Activated CD4-positive, alpha-beta T cell treated with anti-CD3 and anti-CD28 coated beads for 36 hours (primary cell): ENCODE measurements around the gene REPS1. TPM values are rescaled to one million over a fixed set of nuclear protein-coding genes. Genes with fewer than 3 reads are reported as not detected.

ENCODE experiments used
- ATAC-seq: fragments of 200-7000 bp; cut with Tn5 transposase; one replicate; pipeline ENCODE4 v1.10.0; 2021; ENCODE audit warnings: mild to moderate bottlenecking, moderate library complexity
- CTCF ChIA-PET: fragments of 350-600 bp; sonication (Branson Sonifier 250); formaldehyde crosslinking; loops from one replicate; lab custom pipeline; 2021; ENCODE audit warnings: antibody characterized with exemption; lab: Charles Lee
- POLR2A ChIA-PET: fragments of 350-600 bp; sonication (Branson Sonifier 250); formaldehyde crosslinking; loops from one replicate; lab custom pipeline; 2021; ENCODE audit warnings: antibody characterized with exemption, inconsistent platforms; lab: Charles Lee
- DNase-seq: peaks from one replicate; pipeline ENCODE4 v3.0.0-alpha.2; 2020
- H3K27ac Mint-ChIP-seq: one replicate; pipeline ENCODE4 v1.8.0; 2021; ENCODE audit warnings: mixed read lengths
- H3K27me3 Mint-ChIP-seq: one replicate; pipeline ENCODE4 v1.8.0; 2021; ENCODE audit warnings: mixed read lengths
- H3K36me3 Mint-ChIP-seq: one replicate; pipeline ENCODE4 v1.8.0; 2021; ENCODE audit warnings: low read depth, mixed read lengths
- H3K4me1 Mint-ChIP-seq: one replicate; pipeline ENCODE4 v1.8.0; 2021; ENCODE audit warnings: mixed read lengths
- H3K4me3 Mint-ChIP-seq: one replicate; pipeline ENCODE4 v1.8.0; 2021; ENCODE audit warnings: mild to moderate bottlenecking, moderate library complexity, mixed read lengths
- H3K9me3 Mint-ChIP-seq: one replicate; pipeline ENCODE4 v1.8.0; 2021; ENCODE audit warnings: low read depth, mixed read lengths
- intact Hi-C, 2 experiments: fragments of 100-400 bp; cut with DNase I in 1 of 2; cut with micrococcal nuclease in 1 of 2; formaldehyde crosslinking; loops; one replicate each; pipeline versions ENCODE4 v1.14.2 to v1.15.1; 2022 to 2024; cut with DNase I, micrococcal nuclease
- total RNA-seq, 2 experiments: library from RNA; stranded (reverse); gene quantifications; one replicate each; pipeline ENCODE4 v1.2.3, GENCODE V29; 2021

REPS1 gene
- total RNA-seq, 2 experiments from 2014 or later: 60.3 to 90.9 TPM

- ATAC-seq (peak; percentile 25), DNase-seq (no peak)
- Mint-ChIP-seq H3K4me1 (peaks cover 66% of the 10 kb centered on the region), H3K27ac (no peak overlapping the region), H3K36me3 (peaks cover 7% of the 10 kb centered on the region), H3K4me3 (no peak overlapping the region), H3K9me3 (no peaks in the 10 kb centered on the region), H3K27me3 (no peaks in the 10 kb centered on the region)
- intact Hi-C loops: loop anchor here in 1 of 2 experiments (5.0 kb wide), 1 partner anchor 154 kb away; no protein-coding TSS in a partner anchor
- CTCF ChIA-PET: interaction anchor here (0.7 to 2.9 kb wide), 4 partner anchors 10 to 156 kb away, joined by 3 to 14 read pairs (median 6); no protein-coding TSS in a partner anchor
- POLR2A ChIA-PET: no interaction called here
Measured at GRCh38 chr6:138971601-138972000, 16.5 kb downstream of the REPS1 start.

GRCh38 chr6:138970856-138971425, 17.1 kb downstream of the REPS1 start:
- Mint-ChIP-seq H3K27ac (peak overlapping the region; percentile 49), H3K4me1 (peaks cover 65% of the 10 kb centered on the region), H3K27me3 (no peaks in the 10 kb centered on the region), H3K4me3 (no peak overlapping the region), H3K9me3 (no peaks in the 10 kb centered on the region), H3K36me3 (peaks cover 7% of the 10 kb centered on the region)
- ATAC-seq: peak; percentile 98
- POLR2A ChIA-PET: interaction anchor here (0.6 kb wide), 1 partner anchor 77 kb away, joined by 4 read pairs; no protein-coding TSS in a partner anchor
- DNase-seq: peak; percentile 52
- intact Hi-C loops: loop anchor here in 1 of 2 experiments (5.0 kb wide), 1 partner anchor 154 kb away; no protein-coding TSS in a partner anchor
- CTCF ChIA-PET: interaction anchor here (0.6 to 2.9 kb wide), 6 partner anchors 15 to 1011 kb away, joined by 3 to 14 read pairs (median 3); no protein-coding TSS in a partner anchor

- intact Hi-C loops: loop anchor here in 1 of 2 experiments (5.0 kb wide), 1 partner anchor 153 kb away; no protein-coding TSS in a partner anchor
- ChIA-PET POLR2A (interaction anchor here (0.7 kb wide), 1 partner anchor 394 kb away, joined by 3 read pairs; no protein-coding TSS in a partner anchor), CTCF (interaction anchor here (0.6 to 2.9 kb wide), 7 partner anchors 16 to 1010 kb away, joined by 3 to 14 read pairs (median 3); no protein-coding TSS in a partner anchor)
- peaks cover 7% of the 10 kb centered on the region for H3K36me3 Mint-ChIP-seq
- H3K27me3 Mint-ChIP-seq: no peaks in the 10 kb centered on the region
- no peak for ATAC-seq
- H3K4me3 Mint-ChIP-seq: no peak overlapping the region
- DNase-seq: no peak
- peaks cover 63% of the 10 kb centered on the region for H3K4me1 Mint-ChIP-seq
- H3K9me3 Mint-ChIP-seq: no peaks in the 10 kb centered on the region
- peak overlapping the region; percentile 26 for H3K27ac Mint-ChIP-seq
Measured at GRCh38 chr6:138970159-138970558, 17.9 kb downstream of the REPS1 start.

DNA sequence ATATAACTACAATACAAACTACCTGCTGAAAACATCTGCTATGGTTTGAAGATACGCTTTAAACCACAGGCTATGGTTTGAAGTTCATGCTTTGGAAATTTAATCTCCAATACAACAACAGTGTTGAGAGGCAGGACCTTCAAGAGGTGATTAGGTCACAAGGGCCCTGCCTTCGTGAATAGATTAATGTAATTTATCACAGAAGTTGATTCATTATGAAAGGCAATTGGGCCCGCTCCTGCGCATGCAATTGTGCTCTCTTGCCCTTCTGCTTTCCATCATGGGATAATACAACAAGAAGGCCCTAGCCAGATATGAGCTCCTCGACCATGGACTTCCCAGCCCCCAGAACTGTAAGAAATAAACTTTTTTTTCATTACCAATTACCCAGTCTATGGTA, 21.2 kb downstream of the REPS1 start:
- Mint-ChIP-seq H3K9me3 (no peaks in the 10 kb centered on the region), H3K27ac (no peak overlapping the region), H3K36me3 (peaks cover 6% of the 10 kb centered on the region), H3K4me1 (peaks cover 32% of the 10 kb centered on the region), H3K27me3 (no peaks in the 10 kb centered on the region), H3K4me3 (no peak overlapping the region)
- ChIA-PET POLR2A (interaction anchor here (0.6 kb wide), 1 partner anchor 1578 kb away, joined by 3 read pairs; no protein-coding TSS in a partner anchor), CTCF (interaction anchor here (0.6 kb wide), 1 partner anchor 263 kb away, joined by 4 read pairs; no protein-coding TSS in a partner anchor)
- ATAC-seq (no peak), DNase-seq (no peak)
- intact Hi-C loops: loop anchor here in 1 of 2 experiments (2.0 kb wide), 1 partner anchor 14 kb away; no protein-coding TSS in a partner anchor

DNA sequence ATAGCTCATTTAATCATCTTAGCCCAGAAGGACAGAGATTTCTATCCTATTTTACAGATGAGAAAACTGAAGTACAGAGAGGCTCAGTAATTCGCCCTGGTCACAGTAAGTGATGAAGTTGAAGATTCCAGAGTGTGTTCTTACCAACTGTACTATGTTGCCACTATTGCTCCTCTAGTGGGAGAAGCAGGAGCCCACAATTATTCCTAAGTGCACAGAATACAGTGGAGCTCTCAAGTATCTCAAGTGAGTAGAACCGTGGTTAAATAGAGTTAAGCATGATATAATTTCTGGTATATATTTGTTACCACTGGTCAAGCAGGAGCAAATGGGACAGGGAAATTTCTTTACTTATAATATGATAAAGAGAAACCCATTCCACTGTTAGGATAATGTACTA, 22.1 kb downstream of the REPS1 start:
- CTCF ChIA-PET: interaction anchor here (1.3 kb wide), 1 partner anchor 15 kb away, joined by 4 read pairs; no protein-coding TSS in a partner anchor
- H3K36me3 Mint-ChIP-seq: peaks cover 6% of the 10 kb centered on the region
- no peak for ATAC-seq
- H3K27ac Mint-ChIP-seq: no peak overlapping the region
- DNase-seq: no peak
- peaks cover 23% of the 10 kb centered on the region for H3K4me1 Mint-ChIP-seq
- H3K27me3 Mint-ChIP-seq: no peaks in the 10 kb centered on the region
- POLR2A ChIA-PET: no interaction called here
- H3K4me3 Mint-ChIP-seq: no peak overlapping the region
- intact Hi-C loops: loop anchor here in 1 of 2 experiments (2.0 kb wide), 1 partner anchor 13 kb away; no protein-coding TSS in a partner anchor
- H3K9me3 Mint-ChIP-seq: no peaks in the 10 kb centered on the region

GRCh38 chr6:138965291-138965874, 22.7 kb downstream of the REPS1 start:
- CTCF ChIA-PET: interaction anchor here (1.1 to 1.3 kb wide), 3 partner anchors 12 to 19 kb away, joined by 3 to 5 read pairs (median 4); no protein-coding TSS in a partner anchor
- no peak overlapping the region for H3K4me3 Mint-ChIP-seq
- ATAC-seq: no peak

DNA sequence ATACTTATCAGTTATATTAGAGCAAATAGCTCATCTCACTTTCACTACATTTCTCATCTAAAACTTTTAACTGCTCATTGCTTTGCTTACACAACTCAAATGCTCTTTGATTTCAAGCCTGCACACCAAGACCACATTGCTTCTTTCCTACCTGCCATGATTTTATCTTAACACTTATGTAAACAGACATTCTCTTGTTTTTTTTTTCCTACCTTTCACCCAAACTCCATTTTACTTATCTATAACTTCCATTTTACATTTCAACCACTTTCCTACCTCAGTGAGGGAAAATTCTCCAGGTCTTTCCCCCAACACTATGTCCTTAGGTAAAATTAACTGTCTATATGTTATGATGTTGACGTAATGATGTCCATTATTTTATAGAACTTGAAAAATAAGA, 24.0 kb downstream of the REPS1 start:
- ATAC-seq (no peak), DNase-seq (no peak)
- CTCF ChIA-PET: no interaction called here
- Mint-ChIP-seq H3K4me1 (peaks cover 26% of the 10 kb centered on the region), H3K27me3 (no peaks in the 10 kb centered on the region), H3K9me3 (no peaks in the 10 kb centered on the region), H3K36me3 (peaks cover 4% of the 10 kb centered on the region), H3K4me3 (no peak overlapping the region), H3K27ac (no peak overlapping the region)
- intact Hi-C loops: no loop called here
- POLR2A ChIA-PET: no interaction called here

More at GRCh38 chr6:138965291-138965874, 22.7 kb downstream of the REPS1 start:
- no peaks in the 10 kb centered on the region for H3K9me3 Mint-ChIP-seq
- H3K36me3 Mint-ChIP-seq: peaks cover 6% of the 10 kb centered on the region
- no peak overlapping the region for H3K27ac Mint-ChIP-seq
- no peak for DNase-seq
- no peaks in the 10 kb centered on the region for H3K27me3 Mint-ChIP-seq
- intact Hi-C loops: no loop called here
- POLR2A ChIA-PET: no interaction called here
- peaks cover 24% of the 10 kb centered on the region for H3K4me1 Mint-ChIP-seq

- H3K4me1 Mint-ChIP-seq: peaks cover 27% of the 10 kb centered on the region
- H3K4me3 Mint-ChIP-seq: no peak overlapping the region
- intact Hi-C loops: no loop called here
- no peaks in the 10 kb centered on the region for H3K27me3 Mint-ChIP-seq
- H3K9me3 Mint-ChIP-seq: no peaks in the 10 kb centered on the region
- CTCF ChIA-PET: no interaction called here
- no peak overlapping the region for H3K27ac Mint-ChIP-seq
- no peaks in the 10 kb centered on the region for H3K36me3 Mint-ChIP-seq
- DNase-seq (no peak), ATAC-seq (no peak)
- POLR2A ChIA-PET: no interaction called here
Measured at GRCh38 chr6:138963531-138963930, 24.5 kb downstream of the REPS1 start.

DNA sequence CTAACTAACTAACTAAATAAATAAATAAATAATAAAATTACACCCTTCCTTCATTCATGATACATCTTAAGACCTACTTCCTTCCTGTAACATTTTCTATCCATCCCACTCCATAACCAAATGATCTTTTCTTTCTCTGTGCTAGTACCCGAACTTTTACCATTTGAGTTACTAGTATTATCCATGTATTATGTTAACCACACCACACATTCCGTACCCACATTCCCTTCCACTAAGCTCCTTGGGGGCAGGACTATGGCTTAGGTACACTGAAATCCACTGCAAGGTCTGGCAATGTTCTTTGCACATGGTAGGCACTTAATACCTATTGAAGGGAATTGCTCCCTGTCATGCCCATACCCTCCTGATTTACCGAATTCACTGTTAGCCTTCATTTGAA, 24.9 kb downstream of the REPS1 start:
- peaks cover 31% of the 10 kb centered on the region for H3K4me1 Mint-ChIP-seq
- no peak overlapping the region for H3K4me3 Mint-ChIP-seq
- no peak overlapping the region for H3K27ac Mint-ChIP-seq
- H3K9me3 Mint-ChIP-seq: no peaks in the 10 kb centered on the region
- no peak for DNase-seq
- POLR2A ChIA-PET: no interaction called here
- no peak for ATAC-seq
- H3K27me3 Mint-ChIP-seq: no peaks in the 10 kb centered on the region
- CTCF ChIA-PET: no interaction called here
- H3K36me3 Mint-ChIP-seq: no peaks in the 10 kb centered on the region
- intact Hi-C loops: no loop called here

DNA sequence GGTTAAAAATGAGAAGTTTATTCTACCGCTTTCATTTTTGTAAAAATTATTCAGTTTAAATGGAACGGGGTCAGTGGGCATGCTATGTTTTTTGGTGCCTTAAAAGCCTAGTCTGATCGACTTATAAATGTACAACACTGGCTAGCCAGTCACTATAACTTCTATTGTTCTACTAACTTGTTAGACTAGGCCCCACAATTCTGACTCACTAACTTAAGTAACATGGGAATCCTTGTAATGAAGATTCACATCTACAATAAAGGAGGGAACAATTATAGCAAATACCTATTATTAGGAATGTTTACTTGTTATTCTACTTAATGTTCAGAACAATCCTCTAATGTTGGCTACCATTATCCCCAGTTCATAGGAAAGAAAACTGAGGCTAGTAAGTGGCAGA, 28.5 kb downstream of the REPS1 start:
- DNase-seq (no peak), ATAC-seq (no peak)
- Mint-ChIP-seq H3K9me3 (no peaks in the 10 kb centered on the region), H3K27ac (no peak overlapping the region), H3K4me1 (peaks cover 48% of the 10 kb centered on the region), H3K27me3 (no peaks in the 10 kb centered on the region), H3K4me3 (no peak overlapping the region), H3K36me3 (peaks cover 1% of the 10 kb centered on the region)
- intact Hi-C loops: loop anchor here in 1 of 2 experiments (2.0 kb wide), 1 partner anchor 21 kb away; no protein-coding TSS in a partner anchor
- CTCF ChIA-PET: interaction anchor here (0.9 to 1.1 kb wide), 2 partner anchors 16 to 86 kb away, joined by 3 read pairs; no protein-coding TSS in a partner anchor
- POLR2A ChIA-PET: no interaction called here

GRCh38 chr6:138958595-138958994, 29.5 kb downstream of the REPS1 start:
- intact Hi-C loops: loop anchor here in 1 of 2 experiments (2.0 kb wide), 1 partner anchor 22 kb away; no protein-coding TSS in a partner anchor
- ChIA-PET POLR2A (no interaction called here), CTCF (interaction anchor here (0.9 to 1.1 kb wide), 2 partner anchors 15 to 85 kb away, joined by 3 read pairs; no protein-coding TSS in a partner anchor)
- H3K36me3 Mint-ChIP-seq: peaks cover 8% of the 10 kb centered on the region
- peaks cover 56% of the 10 kb centered on the region for H3K4me1 Mint-ChIP-seq
- H3K4me3 Mint-ChIP-seq: no peak overlapping the region
- H3K27me3 Mint-ChIP-seq: no peaks in the 10 kb centered on the region
- ATAC-seq: no peak
- H3K9me3 Mint-ChIP-seq: no peaks in the 10 kb centered on the region
- H3K27ac Mint-ChIP-seq: no peak overlapping the region
- no peak for DNase-seq
